Prostate gland (tissue), 1 donor: Measurements from ENCODE around the gene PITPNC1.

Source experiments
- POLR2A ChIP-seq: fragments of 450-650 bp; IDR thresholded peaks from one replicate; pipeline ENCODE4 v1.6.1; 2016; ENCODE audit warnings: antibody characterized with exemption, mild to moderate bottlenecking
- POLR2AphosphoS5 ChIP-seq: sonication (generic); formaldehyde crosslinking; IDR thresholded peaks from one replicate; pipeline ENCODE4 v1.6.1; 2017; ENCODE audit warnings: antibody characterized with exemption

GRCh38 chr17:67379251-67379630 is 2.2 kb downstream of the PITPNC1 start:
- TF ChIP-seq POLR2A (no peak), POLR2AphosphoS5 (no peak)
